ENCODE measurements around the gene CDKAL1.

CDKAL1 gene

GRCh38 chr6:21281366-21281765 lies 747.1 kb downstream of the CDKAL1 start:
- no peak for DNase-seq

Measured in NCI-H2029 (cell line).